Neural progenitor cell (in vitro differentiated cells): Measurements from ENCODE around the gene MAN2A2. TPM values are rescaled to one million over a fixed set of nuclear protein-coding genes. Genes with fewer than 3 reads are reported as not detected.
A peak's percentile ranks its signal among the peaks of the same experiment; 100 is the strongest.

Experiments
- DNase-seq: peaks from one replicate; pipeline ENCODE4 v3.0.0-alpha.2; 2016; ENCODE audit warnings: low spot score
- H2AFZ ChIP-seq: fragments of 200-600 bp; sonication (generic); replicated peaks from 2 replicates; pipeline ENCODE4 v1.6.1; 2016; ENCODE audit warnings: antibody characterized with exemption
- H3F3A ChIP-seq: fragments of 200-600 bp; sonication (generic); 2 replicates; pipeline ENCODE4 v1.6.1; 2016; ENCODE audit warnings: antibody characterized with exemption, low read depth
- H3K27ac ChIP-seq: fragments of 200-600 bp; sonication (generic); 2 replicates; pipeline ENCODE4 v1.5.1; 2016; ENCODE audit warnings: mild to moderate bottlenecking
- H3K27me3 ChIP-seq: fragments of 200-600 bp; sonication (generic); 2 replicates; pipeline ENCODE4 v1.6.1; 2016; ENCODE audit warnings: mild to moderate bottlenecking, moderate library complexity
- H3K36me3 ChIP-seq: fragments of 200-600 bp; sonication (generic); 2 replicates; pipeline ENCODE4 v1.5.1; 2016
- H3K4me1 ChIP-seq: fragments of 200-600 bp; sonication (generic); 2 replicates; pipeline ENCODE4 v1.6.1; 2016; ENCODE audit warnings: mixed run types
- H3K4me2 ChIP-seq: fragments of 200-600 bp; sonication (generic); 2 replicates; pipeline ENCODE4 v1.6.1; 2016
- H3K4me3 ChIP-seq: fragments of 200-600 bp; sonication (generic); 2 replicates; pipeline ENCODE4 v1.5.1; 2016
- H3K79me2 ChIP-seq: fragments of 200-600 bp; sonication (generic); 2 replicates; pipeline ENCODE4 v1.6.1; 2016; ENCODE audit warnings: low read depth
- H3K9ac ChIP-seq: fragments of 200-600 bp; sonication (generic); 2 replicates; pipeline ENCODE4 v1.6.1; 2016
- H3K9me3 ChIP-seq: fragments of 200-600 bp; sonication (generic); 2 replicates; pipeline ENCODE4 v1.5.1; 2016; ENCODE audit warnings: low read depth
- H4K20me1 ChIP-seq: fragments of 200-600 bp; sonication (generic); 2 replicates; pipeline ENCODE4 v1.6.1; 2016; ENCODE audit warnings: low read depth
- H3K27ac Mint-ChIP-seq: 3 replicates; pipeline ENCODE4 v1.8.0; 2021; ENCODE audit warnings: mixed read lengths
- H3K27me3 Mint-ChIP-seq: 2 replicates; pipeline ENCODE4 v1.8.0; 2022; ENCODE audit warnings: low read depth, mild to moderate bottlenecking, inconsistent platforms, moderate library complexity, mixed read lengths; ENCODE audit not compliant: insufficient read depth
- H3K36me3 Mint-ChIP-seq: 3 replicates; pipeline ENCODE4 v1.8.0; 2021; ENCODE audit warnings: mixed read lengths
- H3K4me1 Mint-ChIP-seq: 3 replicates; pipeline ENCODE4 v1.8.0; 2021; ENCODE audit warnings: mixed read lengths
- H3K4me3 Mint-ChIP-seq: 3 replicates; pipeline ENCODE4 v1.8.0; 2021; ENCODE audit warnings: mild to moderate bottlenecking, moderate library complexity, mixed read lengths
- H3K9me3 Mint-ChIP-seq: 3 replicates; pipeline ENCODE4 v1.8.0; 2020; ENCODE audit warnings: mixed read lengths
- EZH2 ChIP-seq: fragments of 200-600 bp; sonication (generic); IDR thresholded peaks from 2 replicates; pipeline ENCODE4 v1.6.1; 2017; ENCODE audit warnings: antibody characterized with exemption, mild to moderate bottlenecking, moderate library complexity
- EZH2phosphoT487 ChIP-seq: fragments of 200-600 bp; sonication (generic); IDR thresholded peaks from 2 replicates; pipeline ENCODE4 v1.6.1; 2017; ENCODE audit warnings: antibody characterized with exemption
- total RNA-seq: library from RNA; depleted of rRNA; stranded (reverse); fragments of >200 nt; gene quantifications from 2 replicates; pipeline ENCODE4 v1.2.3, GENCODE V29; 2015; ENCODE audit warnings: low replicate concordance
- TF ChIP-seq, protein P1 (sequence below): fragments of 200-600 bp; sonication (generic); IDR thresholded peaks from 2 replicates; pipeline ENCODE4 v1.5.1; 2017; ENCODE audit warnings: antibody characterized with exemption, mild to moderate bottlenecking

MAN2A2 gene
- total RNA-seq, 1 donor from 2014 or later, result 7.0 TPM

DNA sequence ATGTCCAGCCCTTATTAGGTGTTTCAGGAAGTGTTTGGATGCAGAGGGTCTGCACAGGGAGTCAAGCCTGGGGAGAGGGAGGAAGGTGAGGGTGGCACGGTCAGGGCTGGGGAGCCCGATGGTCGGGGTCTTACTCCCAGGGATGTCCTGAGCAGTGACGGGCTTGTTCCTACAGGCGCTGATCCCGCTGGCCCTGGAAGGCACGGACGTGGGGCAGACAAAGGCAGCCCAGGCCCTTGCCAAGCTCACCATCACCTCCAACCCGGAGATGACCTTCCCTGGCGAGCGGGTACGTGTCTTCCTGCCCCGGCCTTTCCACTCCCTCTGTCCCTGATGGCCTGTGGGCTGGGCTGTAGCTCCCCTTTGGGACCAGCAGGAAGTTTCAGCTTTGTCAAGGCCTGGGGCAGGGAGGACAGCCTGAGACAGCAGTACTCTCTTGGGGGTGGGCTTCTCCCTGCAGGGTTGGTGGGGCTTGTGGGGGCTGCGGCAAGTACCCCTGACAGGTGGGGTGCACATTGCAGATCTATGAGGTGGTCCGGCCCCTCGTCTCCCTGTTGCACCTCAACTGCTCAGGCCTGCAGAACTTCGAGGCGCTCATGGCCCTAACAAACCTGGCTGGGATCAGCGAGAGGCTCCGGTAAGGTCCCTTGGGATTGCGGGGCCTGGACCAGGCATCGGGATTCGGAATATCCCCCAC, 47.0 kb downstream of the MAN2A2 start:
- TF ChIP-seq EZH2phosphoT487, result no peak
- TF ChIP-seq EZH2, result no peak
- TF ChIP-seq, protein P1, sequence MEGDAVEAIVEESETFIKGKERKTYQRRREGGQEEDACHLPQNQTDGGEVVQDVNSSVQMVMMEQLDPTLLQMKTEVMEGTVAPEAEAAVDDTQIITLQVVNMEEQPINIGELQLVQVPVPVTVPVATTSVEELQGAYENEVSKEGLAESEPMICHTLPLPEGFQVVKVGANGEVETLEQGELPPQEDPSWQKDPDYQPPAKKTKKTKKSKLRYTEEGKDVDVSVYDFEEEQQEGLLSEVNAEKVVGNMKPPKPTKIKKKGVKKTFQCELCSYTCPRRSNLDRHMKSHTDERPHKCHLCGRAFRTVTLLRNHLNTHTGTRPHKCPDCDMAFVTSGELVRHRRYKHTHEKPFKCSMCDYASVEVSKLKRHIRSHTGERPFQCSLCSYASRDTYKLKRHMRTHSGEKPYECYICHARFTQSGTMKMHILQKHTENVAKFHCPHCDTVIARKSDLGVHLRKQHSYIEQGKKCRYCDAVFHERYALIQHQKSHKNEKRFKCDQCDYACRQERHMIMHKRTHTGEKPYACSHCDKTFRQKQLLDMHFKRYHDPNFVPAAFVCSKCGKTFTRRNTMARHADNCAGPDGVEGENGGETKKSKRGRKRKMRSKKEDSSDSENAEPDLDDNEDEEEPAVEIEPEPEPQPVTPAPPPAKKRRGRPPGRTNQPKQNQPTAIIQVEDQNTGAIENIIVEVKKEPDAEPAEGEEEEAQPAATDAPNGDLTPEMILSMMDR, result no peak
- Histone ChIP-seq H4K20me1 (no peaks in the 10 kb centered on the region), H3F3A (peaks cover 20% of the 10 kb centered on the region), H3K36me3 (no peaks in the 10 kb centered on the region), H3K27me3 (no peaks in the 10 kb centered on the region), H3K4me3 (no peak overlapping the region), H3K4me1 (no peaks in the 10 kb centered on the region), H3K9me3 (no peaks in the 10 kb centered on the region), H3K27ac (no peak overlapping the region), H3K79me2 (no peaks in the 10 kb centered on the region), H3K9ac (no peak overlapping the region), H3K4me2 (no peak overlapping the region), H2AFZ (no peak overlapping the region)
- Mint-ChIP-seq H3K36me3 (peaks cover 24% of the 10 kb centered on the region), H3K27ac (no peak overlapping the region), H3K4me3 (no peak overlapping the region), H3K27me3 (peaks cover 12% of the 10 kb centered on the region), H3K4me1 (peaks cover 3% of the 10 kb centered on the region), H3K9me3 (no peaks in the 10 kb centered on the region)
- DNase-seq, result no peak

DNA sequence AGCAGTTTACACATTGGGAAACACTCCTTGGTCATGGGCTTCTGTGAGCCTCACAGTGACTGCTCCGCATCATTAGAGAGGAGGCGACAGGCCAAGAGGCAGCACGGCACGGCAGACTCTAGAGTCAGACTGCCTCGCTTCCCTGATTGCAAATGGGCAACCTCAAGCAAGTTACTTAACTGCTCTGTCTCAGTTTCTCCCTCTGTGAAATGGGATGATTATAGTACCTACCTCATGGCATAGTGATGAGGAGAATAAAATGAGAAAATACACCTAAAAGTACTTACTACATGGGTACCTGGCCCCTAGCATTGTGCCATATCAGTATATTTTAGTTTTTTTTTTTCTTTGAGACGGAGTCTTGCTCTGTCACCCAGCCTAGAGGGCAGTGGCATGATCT, 47.6 kb downstream of the MAN2A2 start:
- Histone ChIP-seq H3K4me2 (no peak overlapping the region), H2AFZ (no peak overlapping the region), H3K27me3 (peaks cover under 1% of the 10 kb centered on the region), H3K36me3 (no peaks in the 10 kb centered on the region), H3K27ac (no peak overlapping the region), H3K9me3 (no peaks in the 10 kb centered on the region), H3K79me2 (no peaks in the 10 kb centered on the region), H3K9ac (no peak overlapping the region), H3F3A (peaks cover 25% of the 10 kb centered on the region), H3K4me3 (no peak overlapping the region), H4K20me1 (peaks cover 1% of the 10 kb centered on the region), H3K4me1 (peaks cover under 1% of the 10 kb centered on the region)
- Mint-ChIP-seq H3K9me3 (no peaks in the 10 kb centered on the region), H3K4me3 (no peak overlapping the region), H3K27ac (no peak overlapping the region), H3K4me1 (peaks cover 5% of the 10 kb centered on the region), H3K36me3 (peaks cover 24% of the 10 kb centered on the region), H3K27me3 (peaks cover 12% of the 10 kb centered on the region)
- TF ChIP-seq EZH2phosphoT487 (no peak), EZH2 (no peak)
- TF ChIP-seq, protein P1, result no peak
- DNase-seq, result no peak

DNA sequence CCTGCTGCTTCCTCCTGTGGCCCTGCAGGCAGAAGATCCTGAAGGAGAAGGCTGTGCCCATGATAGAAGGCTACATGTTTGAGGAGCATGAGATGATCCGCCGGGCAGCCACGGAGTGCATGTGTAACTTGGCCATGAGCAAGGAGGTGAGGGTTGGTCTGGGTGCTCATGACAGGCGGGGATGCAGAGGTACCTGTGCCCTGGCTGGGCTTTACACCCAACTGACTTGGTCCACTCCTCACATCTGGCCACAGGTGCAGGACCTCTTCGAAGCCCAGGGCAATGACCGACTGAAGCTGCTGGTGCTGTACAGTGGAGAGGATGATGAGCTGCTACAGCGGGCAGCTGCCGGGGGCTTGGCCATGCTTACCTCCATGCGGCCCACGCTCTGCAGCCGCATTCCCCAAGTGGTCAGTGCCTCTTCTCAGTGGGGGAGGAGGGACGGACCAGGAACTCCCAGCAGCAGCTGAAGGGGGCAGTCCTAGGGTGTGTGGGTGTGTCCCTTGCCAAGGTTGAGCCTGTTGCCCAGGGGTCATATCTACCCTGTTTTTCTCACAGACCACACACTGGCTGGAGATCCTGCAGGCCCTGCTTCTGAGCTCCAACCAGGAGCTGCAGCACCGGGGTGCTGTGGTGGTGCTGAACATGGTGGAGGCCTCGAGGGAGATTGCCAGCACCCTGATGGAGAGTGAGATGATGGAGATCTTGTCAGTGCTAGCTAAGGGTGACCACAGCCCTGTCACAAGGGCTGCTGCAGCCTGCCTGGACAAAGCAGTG, 50.0 kb downstream of the MAN2A2 start:
- TF ChIP-seq EZH2phosphoT487 (no peak), EZH2 (no peak)
- TF ChIP-seq, protein P1, result no peak
- no peak overlapping the region for H3K4me2 ChIP-seq
- Mint-ChIP-seq H3K4me3 (peak overlapping the region; percentile 66), H3K27ac (peak overlapping the region; percentile 53), H3K27me3 (peaks cover 17% of the 10 kb centered on the region), H3K9me3 (no peaks in the 10 kb centered on the region), H3K36me3 (peaks cover 19% of the 10 kb centered on the region), H3K4me1 (peaks cover 16% of the 10 kb centered on the region)
- no peaks in the 10 kb centered on the region for H3K9me3 ChIP-seq
- peaks cover 8% of the 10 kb centered on the region for H4K20me1 ChIP-seq
- no peaks in the 10 kb centered on the region for H3K36me3 ChIP-seq
- peaks cover 31% of the 10 kb centered on the region for H3F3A ChIP-seq
- no peak overlapping the region for H2AFZ ChIP-seq
- no peak overlapping the region for H3K27ac ChIP-seq
- peaks cover 12% of the 10 kb centered on the region for H3K4me1 ChIP-seq
- H3K4me3 ChIP-seq, result no peak overlapping the region
- H3K9ac ChIP-seq, result no peak overlapping the region
- H3K27me3 ChIP-seq, result peaks cover 14% of the 10 kb centered on the region
- no peaks in the 10 kb centered on the region for H3K79me2 ChIP-seq
- DNase-seq, result no peak
